Heart left ventricle (tissue), 16 donors: Measurements from ENCODE around the gene STN1. TPM values are rescaled to one million over a fixed set of nuclear protein-coding genes. Genes with fewer than 3 reads are reported as not detected.

Experiments used
- ATAC-seq, 4 donors: fragments of 200-7000 bp; cut with Tn5 transposase; one replicate each; pipeline ENCODE4 v1.9.1; 2020 to 2022; ENCODE audit warnings: moderate library complexity in 4 of 4, mild to moderate bottlenecking in 3 of 4, moderate number of reproducible peaks in 1 of 4
- DNase-seq, 5 donors: peaks; one replicate each; pipeline ENCODE4 v3.0.0-alpha.2; 2020
- H3K27ac ChIP-seq, 12 donors: fragments of 200-600 bp; sonication (generic) in 4 of 12; one replicate each; pipeline versions ENCODE4 v1.5.0 to v1.8.0; 2016 to 2022; ENCODE audit warnings: mild to moderate bottlenecking in 2 of 12
- H3K27me3 ChIP-seq, 9 donors: fragments of 200-600 bp; sonication (generic) in 2 of 9; one replicate each; pipeline versions ENCODE4 v1.5.1 to v1.8.0; 2016 to 2022; ENCODE audit warnings: mild to moderate bottlenecking in 3 of 9
- H3K36me3 ChIP-seq, 9 donors: fragments of 200-600 bp; sonication (generic) in 2 of 9; one replicate each; pipeline versions ENCODE4 v1.5.0 to v1.8.0; 2018 to 2022; ENCODE audit warnings: mild to moderate bottlenecking in 2 of 9
- H3K4me1 ChIP-seq, 12 donors: fragments of 200-600 bp; sonication (generic) in 4 of 12; one replicate each; pipeline versions ENCODE4 v1.5.0 to v1.8.0; 2016 to 2022; ENCODE audit warnings: mild to moderate bottlenecking in 3 of 12
- H3K4me3 ChIP-seq, 12 donors: fragments of 200-600 bp; sonication (generic) in 4 of 12; one replicate each; pipeline versions ENCODE4 v1.5.0 to v1.8.0; 2017 to 2022; ENCODE audit warnings: mild to moderate bottlenecking in 9 of 12, moderate library complexity in 4 of 12
- H3K9me3 ChIP-seq, 12 donors: fragments of 200-600 bp; sonication (generic) in 4 of 12; one replicate each; pipeline versions ENCODE4 v1.5.0 to v1.8.0; 2016 to 2022; ENCODE audit warnings: mild to moderate bottlenecking in 1 of 12
- POLR2A ChIP-seq, 2 donors: fragments of 450-650 bp; IDR thresholded peaks; one replicate each; pipeline ENCODE4 v1.6.1; 2017; ENCODE audit warnings: antibody characterized with exemption in 2 of 2, mild to moderate bottlenecking in 2 of 2, moderate library complexity in 2 of 2
- WGBS, 4 donors: extraction: QIAGEN DNeasy Blood & Tissue Kit in 2 of 4; methylation state at CpG; one replicate each; pipeline versions ENCODE4 v1.1.5 to v1.1.7; 2013 to 2018; 5-methylcytosine and 5-hydroxymethylcytosine counted together
- intact Hi-C, 10 donors: fragments of 100-400 bp; cut with DNase I; formaldehyde crosslinking; loops; one replicate each; pipeline versions ENCODE4 v1.11.1 to v1.14.2; 2022
- polyA plus RNA-seq, 2 donors: library from polyadenylated mRNA; stranded (reverse); fragments of 200-250 nt; gene quantifications; one replicate each; pipeline ENCODE4 v1.2.3, GENCODE V29; 2013
- total RNA-seq, 9 donors: library from RNA; depleted of rRNA in 2 of 9; stranded (reverse); fragments of >200 nt in 2 of 9; fragmentation: NEBNext Ultra II Directional in 3 of 9; extraction: Animal tissue kit (Norgen Biotek cat#: 25700) in 3 of 9; gene quantifications; one replicate each; pipeline versions ENCODE4 v1.1.0 to v1.2.4, GENCODE V29; 2016 to 2023
- TF ChIP-seq, protein P1 (sequence below), 12 donors: fragments of 200-600 bp; sonication (generic) in 4 of 12; IDR thresholded peaks; one replicate each; pipeline versions ENCODE4 v1.5.0 to v1.8.0; 2018 to 2022; ENCODE audit warnings: antibody characterized with exemption in 12 of 12, mild to moderate bottlenecking in 5 of 12
- donor health status: ischemic (EF 13 %, LVEDD 7.1; RV severe dilation, severe dysfunction).
- donor health status: healthy with polysubstance abuse.
- donor health status: DM: no; HTN: yes; CAD: no.
- donor health status: DM: no; HTN: no; CAD: no.
- donor health status: ischemic (EF 25% LVEDD 6.9; RV normal size, moderate dysfunction).
- donor health status: ischemic (EF 25% LVEDD 5.7; RV mildly dilated, moderate dysfunction).
- donor health status: healthy.
- donor health status: DM: yes; HTN: yes; CAD: no.
- donor health status: ischemic (EF 35%, LVEDD 5.7; RV mildly dilated, moderate dysfunction).
- donor health status: nonischemic (EF 11% LVEDD 7.7; RV severe dilation, severe dysfunction).
- donor health status: DM: yes; HTN: yes; CAD: no.
- donor health status: PGD.
- donor health status: ischemic (EF 29% LVEDD 5.4; RV normal size, mild dysfunction).
- donor health status: nonischemic (EF 23%, LVEDD 6.1; RV moderate dilation, normal function).

The STN1 gene
- total and polyA plus RNA-seq, 11 donors = 23.1 to 53.1 (median 32.7) TPM

DNA sequence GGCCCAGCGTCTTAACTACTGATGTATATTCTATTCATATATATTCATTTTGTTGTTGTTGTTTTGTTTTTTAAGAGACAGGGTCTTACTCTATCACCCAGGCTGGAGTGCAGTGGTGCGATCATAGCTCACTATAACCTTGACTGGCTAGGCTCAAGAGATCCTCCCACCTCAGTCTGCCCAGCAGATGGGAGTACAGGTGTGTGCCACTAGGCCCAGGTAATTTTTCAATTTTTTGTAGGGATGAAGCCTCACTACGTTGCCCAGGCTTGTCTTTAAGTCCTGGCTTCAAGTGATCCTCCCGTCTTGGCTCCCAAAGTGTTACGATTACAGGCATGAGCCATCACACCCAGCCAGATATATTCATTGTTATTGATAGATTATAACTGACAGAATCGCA is 12.9 kb upstream of the STN1 start:
- DNase-seq = no peak
- no peaks in the 10 kb centered on the region for H3K27me3 ChIP-seq
- no peak for TF ChIP-seq POLR2A (IDR thresholded peaks at IDR 0.05)
- TF ChIP-seq, protein P1, sequence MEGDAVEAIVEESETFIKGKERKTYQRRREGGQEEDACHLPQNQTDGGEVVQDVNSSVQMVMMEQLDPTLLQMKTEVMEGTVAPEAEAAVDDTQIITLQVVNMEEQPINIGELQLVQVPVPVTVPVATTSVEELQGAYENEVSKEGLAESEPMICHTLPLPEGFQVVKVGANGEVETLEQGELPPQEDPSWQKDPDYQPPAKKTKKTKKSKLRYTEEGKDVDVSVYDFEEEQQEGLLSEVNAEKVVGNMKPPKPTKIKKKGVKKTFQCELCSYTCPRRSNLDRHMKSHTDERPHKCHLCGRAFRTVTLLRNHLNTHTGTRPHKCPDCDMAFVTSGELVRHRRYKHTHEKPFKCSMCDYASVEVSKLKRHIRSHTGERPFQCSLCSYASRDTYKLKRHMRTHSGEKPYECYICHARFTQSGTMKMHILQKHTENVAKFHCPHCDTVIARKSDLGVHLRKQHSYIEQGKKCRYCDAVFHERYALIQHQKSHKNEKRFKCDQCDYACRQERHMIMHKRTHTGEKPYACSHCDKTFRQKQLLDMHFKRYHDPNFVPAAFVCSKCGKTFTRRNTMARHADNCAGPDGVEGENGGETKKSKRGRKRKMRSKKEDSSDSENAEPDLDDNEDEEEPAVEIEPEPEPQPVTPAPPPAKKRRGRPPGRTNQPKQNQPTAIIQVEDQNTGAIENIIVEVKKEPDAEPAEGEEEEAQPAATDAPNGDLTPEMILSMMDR (IDR thresholded peaks at IDR 0.05) = no peak
- no peak overlapping the region for H3K4me3 ChIP-seq
- no peaks in the 10 kb centered on the region for H3K9me3 ChIP-seq
- H3K4me1 ChIP-seq = peaks cover 0 to 7% (median 0%) of the 10 kb centered on the region in 12 donors
- H3K27ac ChIP-seq = no peak overlapping the region
- intact Hi-C loops = no loop called here
- ATAC-seq = no peak
- 94 to 96% (median 96%) methylated on average over 6 of the region's 6 CpGs for WGBS, 4 donors
- no peaks in the 10 kb centered on the region for H3K36me3 ChIP-seq

DNA sequence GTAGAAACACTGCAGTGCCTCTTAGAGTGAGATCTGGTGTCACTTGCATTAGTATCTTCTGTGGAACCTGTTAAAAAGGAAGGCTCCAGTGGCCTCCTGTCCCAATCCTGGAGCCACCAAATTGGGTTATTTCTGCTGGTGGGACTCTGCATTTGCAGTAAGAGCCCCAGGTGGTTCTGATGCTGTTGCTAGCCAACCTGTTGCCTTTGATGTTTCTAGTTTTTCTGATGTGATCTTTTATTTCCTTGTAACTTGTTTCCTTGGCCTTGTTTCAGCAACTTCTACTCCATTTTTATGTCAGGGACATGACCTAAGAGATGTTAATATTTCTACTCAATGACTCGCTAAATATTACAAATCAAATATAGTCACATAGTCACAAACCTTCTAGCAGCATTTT is 12.5 kb upstream of the STN1 start:
- intact Hi-C loops = no loop called here
- Histone ChIP-seq H3K27ac (no peak overlapping the region), H3K4me3 (no peak overlapping the region), H3K27me3 (no peaks in the 10 kb centered on the region), H3K9me3 (no peaks in the 10 kb centered on the region), H3K4me1 (peaks cover 0 to 7% (median 0%) of the 10 kb centered on the region in 12 donors), H3K36me3 (no peaks in the 10 kb centered on the region)
- no peak for TF ChIP-seq POLR2A (IDR thresholded peaks at IDR 0.05)
- TF ChIP-seq, protein P1 (IDR thresholded peaks at IDR 0.05) = no peak
- 91 to 100% (median 97%) methylated on average over 1 of the region's 1 CpG for WGBS, 4 donors
- ATAC-seq (no peak), DNase-seq (no peak)

DNA sequence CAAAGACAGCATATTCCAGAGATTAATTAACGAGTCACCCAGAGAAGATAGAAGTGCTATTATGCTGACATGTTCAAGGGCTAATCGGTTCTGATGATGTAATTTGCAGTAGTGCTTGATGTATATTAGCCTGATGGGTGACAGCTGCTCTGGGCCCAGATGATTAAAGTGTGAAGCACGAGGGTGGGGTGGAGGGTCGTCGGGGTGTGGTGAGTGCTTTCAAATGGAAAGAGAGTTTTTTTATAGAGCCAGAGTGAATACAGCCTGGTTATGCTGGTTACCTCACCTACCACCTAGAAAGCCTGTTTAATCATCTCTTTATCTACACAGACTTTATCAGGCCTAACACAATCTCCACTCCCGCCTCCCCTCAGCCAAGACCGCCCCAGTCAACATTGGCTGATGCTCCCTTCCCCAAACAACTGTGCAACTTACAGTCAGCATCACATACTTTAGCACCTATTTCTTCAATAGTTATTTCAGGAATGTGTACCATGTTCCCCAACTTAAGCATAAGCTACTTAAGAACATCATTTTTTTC is 11.5 kb upstream of the STN1 start:
- Histone ChIP-seq H3K27ac (no peak overlapping the region), H3K27me3 (no peaks in the 10 kb centered on the region), H3K9me3 (no peaks in the 10 kb centered on the region), H3K4me1 (peaks cover 0 to 7% (median 0%) of the 10 kb centered on the region in 12 donors), H3K4me3 (no peak overlapping the region), H3K36me3 (no peaks in the 10 kb centered on the region)
- DNase-seq (no peak), ATAC-seq (no peak)
- no peak for TF ChIP-seq POLR2A (IDR thresholded peaks at IDR 0.05)
- TF ChIP-seq, protein P1 (IDR thresholded peaks at IDR 0.05) = no peak
- intact Hi-C loops = no loop called here
- 52 to 62% (median 60%) methylated on average over 7 of the region's 7 CpGs for whole genome bisulfite sequencing, 4 donors

DNA sequence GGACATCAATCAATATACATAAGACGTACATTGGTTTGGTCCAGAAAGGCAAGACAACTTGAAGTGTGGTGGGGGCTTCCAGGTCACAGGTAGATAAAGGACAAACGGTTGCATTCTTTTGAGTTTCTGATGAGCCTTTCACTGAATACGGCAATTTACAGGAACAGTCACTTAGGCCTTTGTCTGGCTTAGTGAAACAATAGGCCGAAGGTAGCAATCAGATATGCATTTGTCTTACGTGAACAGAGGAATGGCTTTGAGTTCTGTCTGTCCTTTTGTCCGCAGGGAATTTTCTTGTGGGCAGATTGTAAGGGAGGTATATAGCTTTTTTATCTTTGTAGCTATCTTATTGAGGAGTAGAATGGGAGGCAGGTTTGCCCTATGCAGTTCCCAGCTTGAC is 10.8 kb upstream of the STN1 start:
- H3K27me3 ChIP-seq = no peaks in the 10 kb centered on the region
- H3K36me3 ChIP-seq = no peaks in the 10 kb centered on the region
- no peak overlapping the region for H3K4me3 ChIP-seq
- intact Hi-C loops = no loop called here
- TF ChIP-seq, protein P1 (IDR thresholded peaks at IDR 0.05) = no peak
- no peak for TF ChIP-seq POLR2A (IDR thresholded peaks at IDR 0.05)
- H3K9me3 ChIP-seq = no peaks in the 10 kb centered on the region
- no peak for DNase-seq
- no peak for ATAC-seq
- H3K27ac ChIP-seq = no peak overlapping the region
- peaks cover 0 to 6% (median 0%) of the 10 kb centered on the region in 12 donors for H3K4me1 ChIP-seq
- 88 to 93% (median 91%) methylated on average over 6 of the region's 6 CpGs for WGBS, 4 donors
